GM21367 (cell line): ENCODE measurements around the gene MTFMT.

ENCODE experiments used
- ATAC-seq: cut with Tn5 transposase; IDR thresholded peaks from one replicate; pipeline ENCODE4 v1.9.1; 2021; ENCODE audit not compliant: unreplicated experiment

MTFMT gene

DNA sequence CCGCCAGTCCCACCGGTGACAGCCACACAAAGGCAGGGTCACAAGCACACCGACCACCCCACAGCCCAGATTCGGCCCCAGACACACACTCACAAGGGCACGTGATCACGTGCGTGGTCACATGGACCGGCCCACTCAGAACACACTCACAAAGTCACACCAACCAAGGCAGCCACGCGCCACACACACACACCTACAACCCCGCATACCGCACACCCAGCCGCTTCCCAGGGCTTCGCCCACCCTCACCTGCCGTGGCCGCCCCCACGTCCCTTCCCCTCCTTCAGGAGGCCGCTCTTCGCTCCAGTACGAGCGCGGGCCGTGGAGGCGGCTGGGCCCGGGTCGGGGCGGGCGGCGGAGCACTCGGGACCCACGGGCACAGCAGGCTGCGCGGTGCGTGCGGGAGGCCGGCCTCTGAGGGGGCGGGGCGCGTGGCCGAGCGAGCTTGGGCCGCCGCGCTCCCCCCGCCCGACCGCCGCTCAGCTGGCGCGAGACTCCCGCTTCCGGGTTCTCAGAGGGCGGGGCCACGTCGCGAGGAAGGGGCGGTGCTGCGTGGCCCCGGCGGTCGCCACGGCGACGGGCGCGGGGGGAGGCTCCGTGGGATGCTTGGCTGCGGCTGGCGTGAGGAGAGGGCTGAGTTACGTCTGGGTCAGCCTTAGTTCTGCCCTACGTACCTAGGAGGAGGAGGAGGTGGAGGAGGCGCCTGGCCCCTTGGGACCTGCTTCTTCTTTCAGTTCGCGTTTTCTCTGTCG is 39.8 kb downstream of the MTFMT start, which contains the start of gene SPG21:
SPG21 (minus strand) TSS at position 499 of the 752 bp plus-strand sequence. CDS start 6,345 bp downstream, outside the sequence.
- peak; percentile 81 for ATAC-seq

DNA sequence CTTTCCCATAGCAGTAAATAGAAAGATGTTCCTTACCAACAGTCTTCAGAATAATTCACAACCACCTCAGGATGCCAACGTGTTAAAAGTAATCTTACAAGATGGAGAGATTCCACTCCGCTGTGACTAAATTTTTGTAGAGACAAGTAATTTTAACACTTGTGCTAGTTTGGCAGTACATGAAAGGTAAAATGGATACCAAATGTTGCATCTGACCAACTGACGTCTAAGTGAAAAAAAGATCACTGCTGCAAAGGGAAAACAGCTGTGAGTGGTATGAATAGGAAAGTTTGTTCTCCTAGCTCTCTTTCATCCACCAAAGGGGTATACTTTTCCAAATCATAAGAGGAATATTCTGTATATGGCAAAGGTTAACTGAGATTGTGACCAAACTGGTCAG is 42.3 kb downstream of the MTFMT start:
- ATAC-seq, result no peak

DNA sequence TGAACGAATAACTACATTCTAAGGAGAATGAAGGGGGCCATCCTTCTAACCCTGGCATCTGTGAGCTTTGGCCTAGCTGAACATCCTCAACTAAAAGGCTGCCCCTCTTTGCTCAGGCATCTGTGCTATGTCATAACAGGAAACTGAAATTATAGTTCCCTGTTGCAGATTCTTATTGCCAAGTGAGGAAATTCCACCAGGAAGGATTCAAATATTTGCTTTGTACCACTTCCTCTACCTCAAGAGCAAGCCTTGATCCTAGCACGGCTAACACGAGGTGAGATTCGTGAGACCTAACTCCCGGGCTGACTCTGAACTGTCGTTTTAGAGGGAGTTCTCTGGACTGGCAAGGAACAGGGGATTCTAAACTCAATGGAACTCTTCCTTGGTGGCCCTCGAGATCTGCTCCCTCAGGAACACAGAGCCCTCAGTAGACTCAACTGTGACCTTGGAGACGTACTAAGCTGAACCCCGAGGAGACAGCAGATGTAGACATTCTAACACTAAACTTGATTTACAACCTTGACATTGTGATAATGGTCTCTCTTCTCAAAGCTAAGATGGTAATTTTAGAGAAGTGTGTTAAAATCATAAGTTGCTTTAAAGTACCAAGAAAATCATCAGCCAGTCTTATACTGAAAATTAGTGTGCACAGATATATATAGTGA is 43.9 kb downstream of the MTFMT start:
- no peak for ATAC-seq

DNA sequence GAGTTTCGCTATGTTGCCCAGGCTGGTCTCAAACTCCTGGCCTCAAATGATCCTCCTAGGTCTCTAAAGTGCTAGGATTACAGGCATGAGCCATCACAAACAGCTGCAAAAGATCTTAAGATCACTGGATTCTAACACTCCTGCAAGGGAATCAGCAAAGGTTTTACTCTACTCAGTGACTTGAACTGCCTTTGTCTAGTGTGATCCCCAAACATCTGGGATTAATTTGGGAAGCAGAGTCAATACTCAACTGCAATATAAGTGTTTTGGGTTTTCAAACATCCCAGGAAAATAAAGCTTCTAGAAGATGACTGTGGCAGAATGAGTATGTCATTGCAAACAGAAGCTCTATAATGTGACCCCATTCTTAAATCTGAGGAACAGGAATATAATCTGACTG is 47.0 kb downstream of the MTFMT start:
- ATAC-seq, result no peak

DNA sequence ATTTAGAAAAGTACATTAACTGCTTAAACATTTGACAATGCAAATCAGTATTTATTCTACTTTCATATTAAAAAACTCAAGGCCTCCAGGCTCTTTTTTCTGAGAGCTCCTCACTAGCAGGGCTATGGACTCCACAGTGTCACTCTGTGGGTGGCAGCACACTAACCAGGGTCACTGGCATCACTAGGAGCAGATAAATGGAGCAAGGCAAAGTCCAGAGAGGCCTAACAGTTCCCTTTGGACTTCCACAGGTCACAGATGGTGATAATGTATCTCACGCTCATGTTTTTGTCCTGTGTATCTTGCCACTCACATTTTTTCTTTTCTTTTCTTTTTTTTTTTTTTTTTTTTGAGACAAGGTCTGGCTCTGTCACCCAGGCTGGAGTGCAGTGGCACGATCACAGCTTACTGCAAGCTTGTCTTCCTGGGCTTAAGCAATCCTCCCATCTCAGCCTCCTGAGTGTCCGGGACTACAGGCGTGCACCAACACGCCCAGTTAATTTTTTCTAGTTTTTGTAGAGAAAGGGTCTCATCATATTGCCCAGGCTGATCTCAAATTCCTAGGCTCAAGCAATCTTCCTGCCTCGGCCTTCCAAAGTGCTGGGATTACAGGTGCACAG is 47.5 kb downstream of the MTFMT start:
- ATAC-seq, result no peak

DNA sequence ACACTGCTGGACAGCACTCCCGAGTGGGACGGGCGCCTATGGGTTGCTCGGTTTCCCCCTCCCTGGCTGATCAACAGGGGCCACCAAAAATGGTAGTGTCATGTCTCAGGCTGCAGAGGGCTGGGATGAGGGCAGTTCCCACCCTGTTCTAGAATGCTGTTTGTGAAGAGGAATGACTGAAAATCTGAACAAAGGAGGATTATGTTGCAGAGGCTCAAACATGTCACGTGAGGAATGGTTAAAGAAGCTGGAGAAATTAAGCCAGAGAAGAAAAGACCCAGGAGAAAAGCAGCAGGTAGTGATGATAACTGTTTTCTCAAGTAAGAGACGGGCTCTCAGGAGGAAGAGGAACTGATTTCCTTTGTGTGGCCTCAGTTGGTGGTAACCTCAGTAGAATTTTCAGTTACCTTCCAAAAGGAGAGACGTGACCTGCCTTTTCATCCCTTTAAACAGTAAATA is 50.2 kb downstream of the MTFMT start:
- no peak for ATAC-seq

DNA sequence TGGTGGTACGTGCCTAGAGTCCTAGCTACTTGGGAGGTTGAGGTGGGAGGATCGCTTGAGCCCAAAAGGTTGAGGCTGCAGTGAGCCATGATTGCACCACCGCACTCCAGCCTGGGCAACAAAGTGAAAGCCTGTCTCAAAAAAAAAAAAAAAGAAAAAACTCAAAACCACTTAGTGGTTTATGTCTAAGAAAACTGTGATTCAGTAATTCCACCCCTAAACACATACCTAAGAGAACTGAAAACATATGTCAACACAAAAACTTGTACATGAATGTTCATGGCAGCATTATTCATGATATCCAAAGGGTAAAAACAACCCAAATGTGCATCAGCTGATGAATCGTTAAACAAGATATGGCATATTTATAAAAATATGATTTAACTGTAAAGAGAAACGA is 54.0 kb downstream of the MTFMT start:
- ATAC-seq, result no peak

DNA sequence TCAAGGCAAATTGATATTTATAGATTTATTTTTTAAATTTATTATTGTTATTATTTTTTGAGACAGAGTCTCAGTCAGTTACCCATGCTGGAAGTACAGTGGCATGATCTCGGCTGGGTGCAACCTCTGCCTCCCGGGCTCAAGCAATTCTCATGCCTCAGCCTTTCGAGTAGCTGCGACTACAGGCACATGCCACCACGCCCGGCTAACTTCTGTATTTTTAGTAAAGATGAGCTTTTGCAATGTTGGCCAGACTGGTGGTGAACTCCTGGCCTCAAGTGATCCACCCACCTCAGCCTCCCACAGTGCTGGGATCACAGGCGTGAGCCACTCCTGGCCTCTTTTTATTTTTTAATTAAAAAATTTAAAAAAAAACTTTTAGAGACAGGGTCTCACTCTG is 58.7 kb downstream of the MTFMT start:
- ATAC-seq, result no peak

DNA sequence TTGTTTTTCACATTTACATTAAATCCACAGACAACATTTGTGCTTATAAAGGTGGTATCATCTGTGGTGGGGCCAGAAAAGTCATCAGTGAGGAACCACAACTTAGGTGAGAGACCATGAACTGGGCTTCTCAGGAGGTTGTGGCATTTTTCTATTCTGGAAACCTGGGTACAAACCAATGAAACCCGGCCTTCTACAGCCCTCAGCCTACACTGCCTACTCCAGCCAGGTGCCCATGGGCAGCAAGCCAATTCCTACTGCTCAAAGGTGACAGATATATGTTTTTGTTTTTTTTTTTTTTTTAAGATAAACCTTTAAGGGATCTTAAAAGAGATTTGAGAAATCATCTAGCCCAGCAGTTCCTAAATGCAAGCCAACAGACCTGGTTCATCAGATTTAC is 60.0 kb downstream of the MTFMT start:
- ATAC-seq, result no peak

DNA sequence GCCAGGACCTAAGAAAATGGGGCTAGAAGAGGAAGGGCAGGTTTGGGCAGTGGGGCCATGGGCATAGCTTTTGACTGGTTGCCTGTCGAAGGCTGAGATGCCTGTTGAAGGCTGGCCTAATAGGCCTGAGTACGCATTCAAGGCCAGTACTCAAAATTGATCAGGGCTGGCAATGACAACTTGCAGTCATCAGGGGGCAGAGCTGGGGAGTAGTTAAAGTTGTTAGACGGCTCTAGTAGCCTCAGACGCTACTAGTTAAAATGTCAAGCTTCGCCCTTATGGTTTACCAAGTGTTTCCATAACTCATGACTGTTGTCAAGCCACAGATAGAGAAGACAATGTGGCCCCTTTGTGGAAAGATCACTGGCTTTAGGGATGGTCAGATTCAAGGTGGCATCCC is 68.4 kb downstream of the MTFMT start:
- no peak for ATAC-seq

DNA sequence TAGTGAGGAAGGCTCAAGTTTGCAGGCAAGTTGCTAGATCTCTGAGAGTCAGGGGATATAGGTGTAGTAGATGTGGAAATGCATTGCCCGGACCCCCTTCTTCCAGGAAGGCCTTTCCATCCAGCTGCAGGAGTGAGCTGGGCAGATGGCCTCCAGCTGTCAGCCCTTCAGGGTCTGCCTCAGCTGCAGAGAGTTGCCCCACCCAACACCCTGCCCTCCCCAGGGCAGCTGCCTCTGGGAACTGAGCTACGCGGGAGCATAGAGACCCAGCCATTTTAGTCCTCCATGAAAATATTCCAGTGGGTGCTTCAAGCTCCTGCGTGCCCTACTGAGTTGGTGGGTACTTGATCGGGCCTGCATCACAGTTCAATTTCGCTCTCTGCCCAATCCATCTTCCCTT is 69.3 kb downstream of the MTFMT start:
- no peak for ATAC-seq

DNA sequence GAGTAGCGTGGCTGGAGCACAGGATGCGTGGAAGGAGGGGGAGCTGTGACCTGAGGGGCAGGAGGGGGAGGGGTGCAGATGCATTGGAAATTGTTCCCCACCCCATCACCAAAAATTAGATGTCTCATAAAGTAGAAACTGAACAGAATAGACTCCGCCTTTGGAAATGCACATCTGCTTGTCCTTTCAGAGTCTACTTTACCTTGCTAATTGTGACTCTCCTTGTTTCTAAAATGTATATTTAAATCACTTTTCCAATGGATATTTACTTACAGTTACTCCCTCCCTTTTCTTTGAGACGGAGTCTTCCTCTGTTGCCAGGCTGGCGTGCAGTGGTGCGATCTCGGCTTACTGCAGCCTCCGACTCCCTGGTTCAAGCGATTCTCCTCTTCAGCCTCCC is 70.3 kb downstream of the MTFMT start:
- no peak for ATAC-seq

DNA sequence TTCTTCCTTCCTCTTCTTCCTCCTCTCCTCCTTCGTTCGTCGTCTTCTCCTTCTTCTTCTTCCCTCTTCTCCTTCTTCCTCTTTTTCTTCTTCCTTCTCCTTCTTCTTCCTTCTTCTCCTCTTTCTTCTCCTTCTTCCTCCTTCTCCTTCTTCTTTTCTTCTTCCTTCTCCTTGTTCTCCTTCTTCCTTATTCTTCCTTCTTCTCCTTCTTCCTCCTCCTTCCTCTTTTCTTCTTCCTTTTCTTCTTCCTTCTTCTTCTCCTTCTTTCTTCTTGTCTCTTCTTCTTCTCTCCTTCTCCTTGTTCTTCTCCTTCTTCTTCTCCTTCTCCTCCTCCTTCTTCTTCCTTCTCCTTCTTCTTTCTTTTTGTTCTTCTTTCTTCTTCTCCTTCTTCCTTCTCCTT is 75.0 kb downstream of the MTFMT start:
- no peak for ATAC-seq

DNA sequence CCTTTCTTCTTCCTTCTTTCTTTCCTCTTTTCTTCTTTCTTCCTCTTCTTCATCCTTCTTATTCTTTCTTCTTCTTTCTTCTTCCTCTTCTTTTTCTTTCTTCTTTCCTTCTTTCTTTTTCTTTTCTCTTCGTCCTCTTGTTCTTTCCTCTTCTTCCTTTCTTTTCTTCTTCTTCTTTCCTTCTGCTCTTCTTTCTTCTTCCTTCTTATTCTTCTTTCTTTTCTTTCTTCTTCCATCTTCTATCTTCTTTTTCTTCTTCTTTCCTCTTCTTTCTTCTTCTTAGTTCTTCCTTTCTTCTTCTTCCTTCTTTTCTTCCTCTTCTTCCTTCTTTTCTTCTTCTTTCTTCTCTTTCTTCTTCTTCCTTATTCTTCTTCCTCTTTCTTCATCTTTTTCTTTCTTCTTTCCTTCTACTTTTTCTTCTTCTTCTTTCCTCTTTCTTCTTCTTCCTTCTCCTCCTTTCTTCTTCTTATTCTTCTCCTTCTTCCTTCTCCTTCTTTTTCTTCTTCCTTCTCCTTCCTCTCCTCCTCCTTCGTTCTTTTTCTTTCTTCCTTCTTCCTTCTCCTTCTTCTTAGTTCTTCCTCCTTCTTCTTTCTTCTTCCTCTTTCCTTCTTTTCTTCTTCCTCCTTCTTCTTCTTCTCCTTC is 77.5 kb downstream of the MTFMT start:
- ATAC-seq, result no peak
